SU-DHL-6 (cell line): ENCODE results near the gene FHAD1.

Experiments
- EZH2phosphoT487 ChIP-seq: fragments of 200-600 bp; sonication (generic), shearing (Covaris generic); conservative IDR thresholded peaks from 2 replicates; pipeline ENCODE4 v1.6.1; 2018; ENCODE audit warnings: mild to moderate bottlenecking, antibody characterized with exemption, low read length, moderate library complexity, mixed read lengths
- TF ChIP-seq, protein P1 (sequence below): fragments of 200-600 bp; sonication (generic); IDR thresholded peaks from one replicate; pipeline ENCODE4 v1.5.1; 2017; ENCODE audit warnings: antibody characterized with exemption, mild to moderate bottlenecking, low read length, moderate library complexity; ENCODE audit not compliant: insufficient read depth, poor library complexity, severe bottlenecking

DNA sequence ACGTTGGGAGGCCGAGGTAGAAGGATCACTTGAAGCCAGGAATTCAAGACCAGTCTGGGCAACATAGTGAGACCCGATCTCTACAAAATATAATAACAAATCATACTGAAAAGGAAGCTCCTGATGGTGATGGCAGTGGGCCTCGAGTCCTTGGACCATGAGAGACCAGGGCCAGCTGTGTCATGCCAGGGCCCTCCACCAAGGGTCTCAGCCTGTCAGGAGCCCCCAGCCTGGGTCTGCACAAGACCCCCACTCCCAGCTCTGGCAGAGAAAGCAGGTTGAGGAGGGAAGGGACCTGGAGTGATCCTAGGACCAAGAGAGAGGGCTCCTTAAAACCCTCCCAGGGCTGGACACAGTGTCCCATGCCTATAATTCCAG lies 184.5 kb downstream of the FHAD1 start:
- TF ChIP-seq, protein P1, sequence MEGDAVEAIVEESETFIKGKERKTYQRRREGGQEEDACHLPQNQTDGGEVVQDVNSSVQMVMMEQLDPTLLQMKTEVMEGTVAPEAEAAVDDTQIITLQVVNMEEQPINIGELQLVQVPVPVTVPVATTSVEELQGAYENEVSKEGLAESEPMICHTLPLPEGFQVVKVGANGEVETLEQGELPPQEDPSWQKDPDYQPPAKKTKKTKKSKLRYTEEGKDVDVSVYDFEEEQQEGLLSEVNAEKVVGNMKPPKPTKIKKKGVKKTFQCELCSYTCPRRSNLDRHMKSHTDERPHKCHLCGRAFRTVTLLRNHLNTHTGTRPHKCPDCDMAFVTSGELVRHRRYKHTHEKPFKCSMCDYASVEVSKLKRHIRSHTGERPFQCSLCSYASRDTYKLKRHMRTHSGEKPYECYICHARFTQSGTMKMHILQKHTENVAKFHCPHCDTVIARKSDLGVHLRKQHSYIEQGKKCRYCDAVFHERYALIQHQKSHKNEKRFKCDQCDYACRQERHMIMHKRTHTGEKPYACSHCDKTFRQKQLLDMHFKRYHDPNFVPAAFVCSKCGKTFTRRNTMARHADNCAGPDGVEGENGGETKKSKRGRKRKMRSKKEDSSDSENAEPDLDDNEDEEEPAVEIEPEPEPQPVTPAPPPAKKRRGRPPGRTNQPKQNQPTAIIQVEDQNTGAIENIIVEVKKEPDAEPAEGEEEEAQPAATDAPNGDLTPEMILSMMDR, result no peak
- no peak for TF ChIP-seq EZH2phosphoT487
